HepG2 (cell line): ENCODE measurements around the gene ASXL3. TPM values are rescaled to one million over a fixed set of nuclear protein-coding genes. Genes with fewer than 3 reads are reported as not detected.

ENCODE experiments used
- ATAC-seq: fragments of 200-7000 bp; cut with Tn5 transposase; 3 replicates; pipeline ENCODE4 v1.9.1; 2020; ENCODE audit warnings: mild to moderate bottlenecking, moderate library complexity
- BruUV-seq: library from RNA; stranded (reverse); fragments of 400-500 nt; replicated peaks from 2 replicates; lab custom pipeline; 2021; lab: Mats Ljungman, UMichigan
- CTCF ChIA-PET: fragments of 300-600 bp; formaldehyde crosslinking; extraction: SDS; loops from one replicate; lab custom pipeline; 2021; ENCODE audit warnings: low total read pairs, inconsistent platforms, low intra/inter-chr PET ratio; lab: Yijun Ruan, JAX
- POLR2A ChIA-PET: fragments of 350-600 bp; sonication (Branson Sonifier 250); formaldehyde crosslinking; loops from one replicate; lab custom pipeline; 2020; ENCODE audit warnings: antibody characterized with exemption, inconsistent platforms; lab: Yijun Ruan, JAX
- DNase-seq: peaks from one replicate; pipeline ENCODE4 v3.0.0-alpha.2; 2015; ENCODE audit warnings: low spot score
- FAIRE-seq: peaks from 3 replicates; lab custom pipeline; 2011; peaks lifted over from hg19 to GRCh38; lab: Jason Lieb, UNC
- H2AFZ ChIP-seq: one replicate; pipeline ENCODE4 v1.6.1; 2011; ENCODE audit warnings: low read length, inconsistent platforms
- H3K27ac ChIP-seq: fragments of 300-600 bp; 3 replicates; pipeline ENCODE4 v1.8.0; 2011; ENCODE audit warnings: mixed run types, mild to moderate bottlenecking, mixed read lengths, low read length, inconsistent platforms; ENCODE audit not compliant: insufficient read depth; ENCODE audit errors: extremely low read length
- H3K27me3 ChIP-seq, 2 experiments: fragments of 200-600 bp in 1 of 2; 2 replicates in 1 of 2; 3 replicates in 1 of 2; pipeline versions ENCODE4 v1.6.0 to v1.8.0; 2011; ENCODE audit warnings: low read length in 2 of 2, mild to moderate bottlenecking in 2 of 2, moderate library complexity in 2 of 2, inconsistent platforms in 1 of 2; ENCODE audit not compliant: insufficient read depth in 2 of 2, control insufficient read depth in 1 of 2
- H3K36me3 ChIP-seq, 2 experiments: fragments of 200-600 bp in 1 of 2; replicated peaks in 1 of 2; 2 replicates in 1 of 2; 3 replicates in 1 of 2; pipeline versions ENCODE4 v1.5.1 to v1.8.0; 2011; ENCODE audit warnings: low read length in 2 of 2, inconsistent platforms in 1 of 2; ENCODE audit not compliant: insufficient read depth in 2 of 2, control insufficient read depth in 1 of 2
- H3K4me1 ChIP-seq: 2 replicates; pipeline ENCODE4 v1.5.1; 2012; ENCODE audit warnings: low read length, inconsistent platforms; ENCODE audit not compliant: insufficient read depth
- H3K4me2 ChIP-seq: 2 replicates; pipeline ENCODE4 v1.6.0; 2011; ENCODE audit warnings: low read depth, low read length, inconsistent platforms
- H3K4me3 ChIP-seq, 3 experiments: fragments of 200-600 bp in 1 of 3; sonication (generic), shearing (Covaris generic) in 1 of 3; replicated peaks in 1 of 3; 2 replicates each; pipeline ENCODE4 v1.5.1; 2011 to 2016; ENCODE audit warnings: low read length in 3 of 3, inconsistent platforms in 2 of 3, low read depth in 2 of 3, mild to moderate bottlenecking in 2 of 3, control low read depth in 1 of 3, mixed read lengths in 1 of 3; ENCODE audit not compliant: insufficient read depth in 1 of 3
- H3K79me2 ChIP-seq: one replicate; pipeline ENCODE4 v1.6.1; 2011; ENCODE audit warnings: low read length, inconsistent platforms; ENCODE audit not compliant: insufficient read depth
- H3K9ac ChIP-seq: 2 replicates; pipeline ENCODE4 v1.6.0; 2011; ENCODE audit warnings: mild to moderate bottlenecking, low read depth, low read length, inconsistent platforms; ENCODE audit not compliant: insufficient read depth
- H3K9me3 ChIP-seq: 2 replicates; pipeline ENCODE4 v1.5.1; 2012; ENCODE audit warnings: mild to moderate bottlenecking, low read length
- H4K20me1 ChIP-seq: 2 replicates; pipeline ENCODE4 v1.6.0; 2011; ENCODE audit warnings: inconsistent platforms, mild to moderate bottlenecking, low read length, moderate library complexity; ENCODE audit not compliant: insufficient read depth
- CCDC6 ChIP-seq: sonication (generic); formaldehyde crosslinking; IDR thresholded peaks from 2 replicates; pipeline ENCODE4 v1.8.1; 2022; ENCODE audit warnings: mild to moderate bottlenecking, missing genetic modification reagents, moderate library complexity
- DZIP1 ChIP-seq: sonication (generic); formaldehyde crosslinking; IDR thresholded peaks from 2 replicates; pipeline ENCODE4 v1.5.0; 2020; ENCODE audit warnings: mild to moderate bottlenecking, missing genetic modification reagents
- TBX3 ChIP-seq: fragments of 450-650 bp; IDR thresholded peaks from 2 replicates; pipeline ENCODE4 v1.6.1; 2017; ENCODE audit warnings: antibody characterized with exemption, mild to moderate bottlenecking, inconsistent platforms, borderline replicate concordance
- ZNF276 ChIP-seq: sonication (generic); formaldehyde crosslinking; IDR thresholded peaks from 2 replicates; pipeline ENCODE4 v1.4.0; 2020; ENCODE audit warnings: mild to moderate bottlenecking, low read depth, missing genetic modification reagents
- ZNF383 ChIP-seq: sonication (generic); formaldehyde crosslinking; IDR thresholded peaks from 2 replicates; pipeline ENCODE4 v1.4.0; 2020; ENCODE audit warnings: missing genetic modification reagents, mild to moderate bottlenecking, borderline replicate concordance
- ZNF782 ChIP-seq: sonication (generic); formaldehyde crosslinking; IDR thresholded peaks from 2 replicates; pipeline ENCODE4 v1.4.0; 2020; ENCODE audit warnings: missing genetic modification reagents, mild to moderate bottlenecking, borderline replicate concordance
- WGBS: methylation state at CpG from one replicate; pipeline ENCODE4 v1.1.6; 2017; ENCODE audit warnings: low lambda C conversion rate; 5-methylcytosine and 5-hydroxymethylcytosine counted together
- in situ Hi-C: cut with HindIII; loops from 2 replicates; pipeline ENCODE4 v1.10.0; 2017; ENCODE audit warnings: low pct_unique_long_range_greater_than_20kb; ENCODE audit not compliant: extremely low pct_ligation_motif_present
- intact Hi-C: fragments of 100-400 bp; cut with micrococcal nuclease; formaldehyde crosslinking; loops from one replicate; pipeline ENCODE4 v1.10.0; 2022; ENCODE audit not compliant: unreplicated experiment
- polyA plus RNA-seq, 8 experiments: library from polyadenylated mRNA; depleted of rRNA in 3 of 8; stranded (reverse) in 7 of 8; unstranded in 1 of 8; fragments of >200 nt; fragmentation: Illumina TruSeq in 4 of 8; extraction: Trizol in 4 of 8; gene quantifications; 2 replicates each; pipeline versions ENCODE4 v1.2.1 to v1.2.3, GENCODE V29; 2011 to 2016; ENCODE audit warnings: low read depth in 4 of 8, missing spikeins in 1 of 8, mixed read lengths in 1 of 8; ENCODE audit not compliant: insufficient read depth in 1 of 8
- total RNA-seq, 5 experiments: library from RNA; depleted of rRNA; stranded (reverse); fragments of >200 nt; fragmentation: Illumina TruSeq; extraction: Trizol; gene quantifications; 2 replicates each; pipeline ENCODE4 v1.2.3, GENCODE V29; 2016; ENCODE audit warnings: low read depth in 1 of 5
- TF ChIP-seq, protein P1 (sequence below): sonication (generic); formaldehyde crosslinking; IDR thresholded peaks from 2 replicates; pipeline ENCODE4 v1.4.0; 2020; ENCODE audit warnings: missing genetic modification reagents

Gene ASXL3
- total and polyA plus RNA-seq, 2 of the 13 experiments (the other 11 are each of a cell fraction or from before 2014, with no cell fraction given), result not detected

DNA sequence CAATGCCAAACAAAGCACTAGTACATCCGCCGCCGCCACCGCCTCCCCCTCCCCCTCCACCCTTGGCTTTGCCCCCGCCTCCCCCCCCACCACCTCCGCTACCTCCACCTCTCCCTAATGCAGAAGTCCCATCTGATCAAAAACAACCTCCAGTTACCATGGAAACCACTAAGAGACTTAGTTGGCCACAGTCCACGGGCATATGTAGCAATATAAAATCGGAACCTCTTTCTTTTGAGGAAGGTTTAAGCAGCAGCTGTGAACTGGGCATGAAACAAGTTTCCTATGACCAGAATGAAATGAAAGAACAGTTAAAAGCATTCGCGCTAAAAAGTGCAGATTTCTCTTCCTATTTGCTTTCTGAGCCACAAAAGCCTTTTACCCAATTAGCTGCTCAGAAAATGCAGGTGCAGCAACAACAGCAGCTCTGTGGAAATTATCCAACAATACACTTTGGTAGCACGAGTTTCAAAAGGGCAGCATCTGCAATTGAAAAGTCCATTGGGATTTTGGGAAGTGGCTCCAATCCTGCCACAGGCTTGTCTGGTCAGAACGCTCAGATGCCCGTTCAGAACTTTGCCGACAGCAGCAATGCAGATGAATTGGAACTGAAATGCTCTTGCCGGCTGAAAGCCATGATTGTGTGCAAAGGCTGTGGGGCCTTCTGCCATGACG, 168.0 kb downstream of the ASXL3 start:
- no peak overlapping the region for H3K9ac ChIP-seq
- intact Hi-C loops (no loop called here), in situ Hi-C loops (no loop called here)
- 55% methylated on average over 14 of the region's 16 CpGs for WGBS
- BruUV-seq, result no TSS peak
- ChIA-PET POLR2A (no interaction called here), CTCF (no interaction called here)
- no peaks in the 10 kb centered on the region for H3K36me3 ChIP-seq
- DNase-seq (no peak), ATAC-seq (no peak), FAIRE-seq (no peak)
- no peaks in the 10 kb centered on the region for H3K79me2 ChIP-seq
- H2AFZ ChIP-seq, result no peak overlapping the region
- H3K4me2 ChIP-seq, result no peak overlapping the region
- no peak for TF ChIP-seq ZNF276
- TF ChIP-seq ZNF782 (CRISPR knock-in tag), result no peak
- TF ChIP-seq ZNF383 (CRISPR knock-in tag), result no peak
- H3K27me3 ChIP-seq, result no peaks in the 10 kb centered on the region
- H3K27ac ChIP-seq, result no peak overlapping the region
- no peak overlapping the region for H3K4me3 ChIP-seq
- H3K9me3 ChIP-seq, result no peaks in the 10 kb centered on the region
- peaks cover 5% of the 10 kb centered on the region; the same call in 1 of the 2 replicates for H3K4me1 ChIP-seq
- no peaks in the 10 kb centered on the region for H4K20me1 ChIP-seq

- BruUV-seq, result no TSS peak
- Histone ChIP-seq H3K9me3 (no peaks in the 10 kb centered on the region), H3K36me3 (no peaks in the 10 kb centered on the region), H3K27ac (no peak overlapping the region), H2AFZ (no peak overlapping the region), H3K4me3 (no peak overlapping the region), H3K79me2 (no peaks in the 10 kb centered on the region), H3K4me2 (no peak overlapping the region), H3K9ac (no peak overlapping the region), H3K27me3 (no peaks in the 10 kb centered on the region), H3K4me1 (no peaks in the 10 kb centered on the region), H4K20me1 (no peaks in the 10 kb centered on the region)
- ATAC-seq (no peak), DNase-seq (no peak), FAIRE-seq (no peak)
- POLR2A ChIA-PET, result no interaction called here
- intact Hi-C loops, result loop anchor here (5.0 kb wide), 1 partner anchor 282 kb away; no protein-coding TSS in a partner anchor
- 3% methylated on average over 7 of the region's 9 CpGs for WGBS
- CTCF ChIA-PET, result no interaction called here
- TF ChIP-seq DZIP1 (CRISPR knock-in tag) (no peak), TBX3 (no peak), CCDC6 (CRISPR knock-in tag) (no peak)
- TF ChIP-seq, protein P1, sequence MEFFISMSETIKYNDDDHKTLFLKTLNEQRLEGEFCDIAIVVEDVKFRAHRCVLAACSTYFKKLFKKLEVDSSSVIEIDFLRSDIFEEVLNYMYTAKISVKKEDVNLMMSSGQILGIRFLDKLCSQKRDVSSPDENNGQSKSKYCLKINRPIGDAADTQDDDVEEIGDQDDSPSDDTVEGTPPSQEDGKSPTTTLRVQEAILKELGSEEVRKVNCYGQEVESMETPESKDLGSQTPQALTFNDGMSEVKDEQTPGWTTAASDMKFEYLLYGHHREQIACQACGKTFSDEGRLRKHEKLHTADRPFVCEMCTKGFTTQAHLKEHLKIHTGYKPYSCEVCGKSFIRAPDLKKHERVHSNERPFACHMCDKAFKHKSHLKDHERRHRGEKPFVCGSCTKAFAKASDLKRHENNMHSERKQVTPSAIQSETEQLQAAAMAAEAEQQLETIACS, result no peak
- in situ Hi-C loops, result loop anchor here (25.0 kb wide), 1 partner anchor 513 kb away; no protein-coding TSS in a partner anchor
Observed at GRCh38 chr18:33749834-33750233, 171.8 kb downstream of the ASXL3 start.
